Fibroblast of skin of right quadriceps (primary cell): ENCODE results near the gene DNER.

Experiments used
- DNase-seq: peaks from one replicate; pipeline ENCODE4 v3.0.0-alpha.2; 2013

Gene DNER

GRCh38 chr2:229431327-229431954 is 282.9 kb downstream of the DNER start:
- peak; percentile 51 for DNase-seq

GRCh38 chr2:229429589-229429988 is 284.8 kb downstream of the DNER start:
- no peak for DNase-seq

- DNase-seq, result no peak
Measured at GRCh38 chr2:229426464-229426863, 287.9 kb downstream of the DNER start.

- DNase-seq, result no peak
Measured at GRCh38 chr2:229425598-229425997, 288.8 kb downstream of the DNER start.

GRCh38 chr2:229422063-229422462 is 292.3 kb downstream of the DNER start:
- no peak for DNase-seq

- no peak for DNase-seq
Measured at GRCh38 chr2:229419158-229419557, 295.2 kb downstream of the DNER start.

- no peak for DNase-seq
Measured at GRCh38 chr2:229417916-229418315, 296.4 kb downstream of the DNER start.

- DNase-seq, result no peak
Measured at GRCh38 chr2:229417176-229417575, 297.2 kb downstream of the DNER start.

- DNase-seq, result peak; percentile 44
Measured at GRCh38 chr2:229416116-229416694, 298.1 kb downstream of the DNER start.

- DNase-seq, result no peak
Measured at GRCh38 chr2:229414631-229415030, 299.7 kb downstream of the DNER start.

- DNase-seq, result no peak
Measured at GRCh38 chr2:229412686-229413085, 301.7 kb downstream of the DNER start.

- no peak for DNase-seq
Measured at GRCh38 chr2:229410946-229411345, 303.4 kb downstream of the DNER start.

GRCh38 chr2:229410264-229410663 is 304.1 kb downstream of the DNER start:
- no peak for DNase-seq

- peak; percentile 66 for DNase-seq
Measured at GRCh38 chr2:229409751-229410181, 304.6 kb downstream of the DNER start.

GRCh38 chr2:229408962-229409361 is 305.4 kb downstream of the DNER start:
- no peak for DNase-seq

- DNase-seq, result peak; percentile 92
Measured at GRCh38 chr2:229408356-229408755, 306.0 kb downstream of the DNER start.

GRCh38 chr2:229407170-229407569 is 307.2 kb downstream of the DNER start:
- DNase-seq, result peak; percentile 18

GRCh38 chr2:229405796-229406195 is 308.6 kb downstream of the DNER start:
- no peak for DNase-seq

GRCh38 chr2:229403296-229403695 is 311.1 kb downstream of the DNER start:
- no peak for DNase-seq

GRCh38 chr2:229401171-229401865 is 313.0 kb downstream of the DNER start:
- DNase-seq, result peak; percentile 70

- no peak for DNase-seq
Measured at GRCh38 chr2:229393926-229394325, 320.4 kb downstream of the DNER start.

- no peak for DNase-seq
Measured at GRCh38 chr2:229392196-229392595, 322.2 kb downstream of the DNER start.

GRCh38 chr2:229388731-229389130 is 325.6 kb downstream of the DNER start:
- no peak for DNase-seq

GRCh38 chr2:229387866-229388265 is 326.5 kb downstream of the DNER start:
- DNase-seq, result no peak
